Measurements from ENCODE around the gene CARHSP1. TPM values are rescaled to one million over a fixed set of nuclear protein-coding genes. Genes with fewer than 3 reads are reported as not detected.

CARHSP1 gene
- total and polyA plus RNA-seq, 2 of the 8 experiments (the other 6 are each of a cell fraction or from before 2014, with no cell fraction given) = 292 to 300 TPM

GRCh38 chr16:8816967-8817655 lies 51.7 kb downstream of the CARHSP1 start (continued):
- TF ChIP-seq CTBP2 (IDR thresholded peaks at IDR 0.05; ENCODE audit: borderline replicate concordance, insufficient read depth, insufficient read length, low read length) = no peak
- TF ChIP-seq PHF8 (conservative IDR thresholded peaks at IDR 0.05; ENCODE audit: low read depth, low read length) = no peak
- no peak for TF ChIP-seq E2F6 (IDR thresholded peaks at IDR 0.05)
- no peak for TF ChIP-seq TAF1 (IDR thresholded peaks at IDR 0.05; ENCODE audit: low read depth, low read length)
- no peak for TF ChIP-seq USF2 (IDR thresholded peaks at IDR 0.05; ENCODE audit: low read length)
- no peak for TF ChIP-seq JUN (IDR thresholded peaks at IDR 0.05; ENCODE audit: low read depth, low read length)
- no peak for TF ChIP-seq EZH2 (IDR thresholded peaks at IDR 0.05; ENCODE audit: low read depth, low read length, severe bottlenecking)
- TF ChIP-seq CBX8 (IDR thresholded peaks at IDR 0.05; ENCODE audit: borderline replicate concordance, low read depth, low read length) = no peak
- no peak for TF ChIP-seq ZNF274 (IDR thresholded peaks at IDR 0.05; ENCODE audit: borderline replicate concordance, extremely low read depth, low read length)
